ENCODE measurements around the gene LRRK1.

Gene LRRK1

GRCh38 chr15:101022306-101022705, 103.1 kb downstream of the LRRK1 start:
- no peaks in the 10 kb centered on the region for H3K9me3 ChIP-seq (ENCODE audit: control insufficient read depth, low read length)
- no peak overlapping the region for H3K9ac ChIP-seq (ENCODE audit: low read length)
- H3K36me3 ChIP-seq (ENCODE audit: control insufficient read depth, insufficient read depth, low read length): no peaks in the 10 kb centered on the region
- H3K4me3 ChIP-seq (ENCODE audit: low read length): no peak overlapping the region
- no peaks in the 10 kb centered on the region for H3K27me3 ChIP-seq (ENCODE audit: control insufficient read depth, insufficient read depth, low read length)
- H3K4me1 ChIP-seq (ENCODE audit: control insufficient read depth, insufficient read depth, low read length): no peaks in the 10 kb centered on the region

DNA sequence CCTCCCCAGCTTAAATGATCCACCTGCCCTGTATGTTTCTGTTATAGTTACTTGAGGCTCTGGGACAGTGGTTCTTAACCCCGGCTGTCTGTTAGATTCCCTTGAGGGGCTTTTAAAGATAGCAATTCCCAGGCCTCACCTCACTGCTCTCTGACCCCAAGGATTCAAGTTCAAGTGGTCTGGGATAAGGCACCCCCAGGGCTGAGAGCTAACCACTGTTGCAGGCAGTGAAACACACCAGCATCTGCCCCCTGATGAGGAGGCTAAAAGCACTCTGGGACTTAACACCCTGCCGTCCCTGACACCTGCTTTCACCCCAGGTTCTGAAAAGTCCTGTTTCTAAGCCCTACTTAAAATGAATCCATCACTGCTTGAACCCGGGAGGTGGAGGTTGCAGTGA, 103.7 kb downstream of the LRRK1 start:
- H3K36me3 ChIP-seq (ENCODE audit: control insufficient read depth, insufficient read depth, low read length): no peaks in the 10 kb centered on the region
- no peaks in the 10 kb centered on the region for H3K27me3 ChIP-seq (ENCODE audit: control insufficient read depth, insufficient read depth, low read length)
- H3K9me3 ChIP-seq (ENCODE audit: control insufficient read depth, low read length): no peaks in the 10 kb centered on the region
- no peak overlapping the region for H3K9ac ChIP-seq (ENCODE audit: low read length)
- no peak overlapping the region for H3K4me3 ChIP-seq (ENCODE audit: low read length)
- H3K4me1 ChIP-seq (ENCODE audit: control insufficient read depth, insufficient read depth, low read length): no peaks in the 10 kb centered on the region

DNA sequence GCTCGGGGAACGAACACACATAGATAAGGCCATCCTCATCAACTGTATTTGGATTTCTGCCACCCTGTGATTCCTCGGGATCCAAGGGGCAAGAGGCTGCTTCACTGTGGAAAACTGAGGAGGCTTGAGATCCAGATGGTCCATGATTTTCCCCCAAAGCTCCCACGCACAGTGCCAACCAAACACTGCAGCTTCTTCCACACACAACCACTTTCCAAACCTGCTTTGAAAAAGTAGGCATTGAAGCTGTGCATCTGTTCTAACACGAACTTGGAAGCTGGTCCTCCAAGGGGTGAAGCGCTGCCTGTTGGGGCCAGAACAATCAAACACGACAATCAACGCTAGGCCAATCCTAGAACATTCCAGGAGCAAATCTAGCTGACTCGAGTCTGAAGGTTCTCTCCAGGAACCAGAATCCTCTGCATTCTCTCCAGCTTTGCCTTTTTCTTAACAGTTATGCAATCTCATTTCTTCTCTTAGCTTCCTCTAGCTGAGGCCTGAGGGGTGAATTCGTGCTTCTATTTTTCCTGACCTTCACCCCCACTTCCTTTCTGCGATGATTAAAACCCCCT, 104.4 kb downstream of the LRRK1 start:
- no peaks in the 10 kb centered on the region for H3K27me3 ChIP-seq (ENCODE audit: control insufficient read depth, insufficient read depth, low read length)
- no peak overlapping the region for H3K4me3 ChIP-seq (ENCODE audit: low read length)
- no peaks in the 10 kb centered on the region for H3K9me3 ChIP-seq (ENCODE audit: control insufficient read depth, low read length)
- H3K9ac ChIP-seq (ENCODE audit: low read length): no peak overlapping the region
- no peaks in the 10 kb centered on the region for H3K36me3 ChIP-seq (ENCODE audit: control insufficient read depth, insufficient read depth, low read length)
- H3K4me1 ChIP-seq (ENCODE audit: control insufficient read depth, insufficient read depth, low read length): no peaks in the 10 kb centered on the region

- no peaks in the 10 kb centered on the region for H3K36me3 ChIP-seq (ENCODE audit: control insufficient read depth, insufficient read depth, low read length)
Measured at GRCh38 chr15:101024073-101024695, 105.0 kb downstream of the LRRK1 start.

DNA sequence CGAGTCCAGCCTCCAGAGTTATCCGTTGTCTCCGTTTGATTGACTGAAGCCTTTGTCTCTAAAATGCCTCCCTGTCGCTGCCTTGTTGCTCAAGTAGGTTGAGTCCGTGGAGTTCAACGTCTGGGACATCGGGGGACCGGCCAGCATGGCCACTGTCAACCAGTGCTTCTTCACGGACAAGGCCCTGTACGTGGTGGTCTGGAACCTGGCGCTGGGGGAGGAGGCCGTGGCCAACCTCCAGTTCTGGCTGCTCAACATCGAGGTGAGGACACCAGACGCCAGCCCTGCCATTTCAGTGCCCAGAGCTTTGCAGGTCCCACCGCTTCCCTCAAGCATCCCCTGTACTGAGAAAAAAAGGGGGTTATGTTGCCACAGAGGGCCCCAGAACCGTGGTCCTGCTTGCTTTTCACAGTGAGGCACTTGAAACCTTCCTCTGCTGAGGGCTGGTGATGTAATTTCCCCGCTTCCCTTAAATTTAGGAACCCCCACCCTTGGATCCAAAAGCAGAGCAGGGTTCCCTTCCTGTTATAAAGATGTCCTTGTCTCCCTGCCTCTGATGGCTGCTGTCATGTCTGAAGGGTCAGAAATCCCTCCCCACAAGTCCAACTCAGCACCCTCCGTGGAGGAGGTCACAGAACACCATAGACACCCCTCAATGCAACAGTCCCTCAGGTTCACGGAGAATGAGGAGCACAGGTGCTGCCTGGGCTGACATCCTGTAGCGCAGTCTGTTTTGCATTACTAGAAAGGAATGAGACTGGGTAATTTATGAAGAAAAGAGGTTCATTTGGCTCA, 105.7 kb downstream of the LRRK1 start:
- H3K9me3 ChIP-seq (ENCODE audit: control insufficient read depth, low read length): no peaks in the 10 kb centered on the region
- H3K4me1 ChIP-seq (ENCODE audit: control insufficient read depth, insufficient read depth, low read length): no peaks in the 10 kb centered on the region
- no peak overlapping the region for H3K4me3 ChIP-seq (ENCODE audit: low read length)
- H3K9ac ChIP-seq (ENCODE audit: low read length): no peak overlapping the region
- no peaks in the 10 kb centered on the region for H3K36me3 ChIP-seq (ENCODE audit: control insufficient read depth, insufficient read depth, low read length)
- H3K27me3 ChIP-seq (ENCODE audit: control insufficient read depth, insufficient read depth, low read length): no peaks in the 10 kb centered on the region

More at GRCh38 chr15:101024073-101024695, 105.0 kb downstream of the LRRK1 start:
- H3K4me1 ChIP-seq (ENCODE audit: control insufficient read depth, insufficient read depth, low read length): no peaks in the 10 kb centered on the region
- H3K9me3 ChIP-seq (ENCODE audit: control insufficient read depth, low read length): no peaks in the 10 kb centered on the region
- no peak overlapping the region for H3K4me3 ChIP-seq (ENCODE audit: low read length)
- no peak overlapping the region for H3K9ac ChIP-seq (ENCODE audit: low read length)
- no peaks in the 10 kb centered on the region for H3K27me3 ChIP-seq (ENCODE audit: control insufficient read depth, insufficient read depth, low read length)

DNA sequence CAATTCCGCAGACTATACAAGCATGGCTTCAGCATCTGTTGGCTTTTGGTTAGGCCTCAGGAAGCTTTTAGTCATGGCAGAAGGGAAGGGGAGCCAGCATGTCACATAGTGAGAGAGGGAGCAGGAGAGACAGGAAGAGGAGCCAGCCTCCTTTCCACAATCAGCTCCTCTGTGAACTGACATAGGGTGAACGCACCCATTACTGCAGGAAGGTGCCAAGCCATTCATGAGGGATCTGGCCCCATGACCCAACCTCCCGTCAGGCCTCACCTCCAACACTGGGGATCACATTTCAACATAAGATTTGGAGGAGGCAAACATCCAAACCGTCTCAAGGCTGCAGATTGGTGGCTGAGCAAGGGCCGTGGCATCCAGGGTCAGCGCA, 106.3 kb downstream of the LRRK1 start:
- no peaks in the 10 kb centered on the region for H3K9me3 ChIP-seq (ENCODE audit: control insufficient read depth, low read length)
- H3K27me3 ChIP-seq (ENCODE audit: control insufficient read depth, insufficient read depth, low read length): no peaks in the 10 kb centered on the region
- H3K4me3 ChIP-seq (ENCODE audit: low read length): no peak overlapping the region
- no peaks in the 10 kb centered on the region for H3K36me3 ChIP-seq (ENCODE audit: control insufficient read depth, insufficient read depth, low read length)
- no peaks in the 10 kb centered on the region for H3K4me1 ChIP-seq (ENCODE audit: control insufficient read depth, insufficient read depth, low read length)
- H3K9ac ChIP-seq (ENCODE audit: low read length): no peak overlapping the region

DNA sequence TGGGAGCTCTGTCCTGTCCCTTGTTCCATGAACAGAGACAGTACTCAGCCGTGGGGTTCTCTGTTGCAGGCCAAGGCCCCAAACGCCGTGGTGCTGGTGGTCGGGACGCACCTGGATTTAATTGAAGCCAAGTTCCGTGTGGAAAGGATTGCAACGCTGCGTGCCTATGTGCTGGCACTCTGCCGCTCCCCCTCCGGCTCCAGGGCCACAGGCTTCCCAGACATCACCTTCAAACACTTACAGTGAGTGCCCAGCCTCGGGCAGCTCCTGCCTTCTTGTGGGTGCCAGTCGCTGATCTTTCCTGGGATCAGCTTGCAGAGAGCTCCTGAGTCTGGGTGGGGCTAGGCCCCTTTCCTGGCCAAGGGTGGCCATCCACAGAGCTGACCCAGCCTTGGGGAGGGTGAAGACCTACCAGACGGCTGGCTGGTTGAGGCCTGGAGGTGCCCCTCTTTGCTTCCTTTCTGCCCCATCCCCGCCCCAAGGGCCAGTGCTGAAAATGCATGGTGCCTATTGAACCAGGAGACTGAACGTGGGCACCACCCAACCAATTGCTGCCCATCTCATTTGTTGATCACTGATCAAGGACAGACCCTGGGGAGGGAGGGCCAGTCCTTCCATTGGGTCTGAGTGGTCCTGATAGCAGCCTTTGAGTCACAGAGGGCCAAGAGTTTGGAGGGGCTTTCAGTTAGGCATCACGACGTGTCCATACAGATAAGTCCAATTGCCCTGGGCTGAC, 106.9 kb downstream of the LRRK1 start:
- Histone ChIP-seq H3K9ac (ENCODE audit: low read length) (no peak overlapping the region), H3K36me3 (ENCODE audit: control insufficient read depth, insufficient read depth, low read length) (no peaks in the 10 kb centered on the region), H3K4me3 (ENCODE audit: low read length) (no peak overlapping the region), H3K9me3 (ENCODE audit: control insufficient read depth, low read length) (no peaks in the 10 kb centered on the region), H3K4me1 (ENCODE audit: control insufficient read depth, insufficient read depth, low read length) (no peaks in the 10 kb centered on the region), H3K27me3 (ENCODE audit: control insufficient read depth, insufficient read depth, low read length) (no peaks in the 10 kb centered on the region)

DNA sequence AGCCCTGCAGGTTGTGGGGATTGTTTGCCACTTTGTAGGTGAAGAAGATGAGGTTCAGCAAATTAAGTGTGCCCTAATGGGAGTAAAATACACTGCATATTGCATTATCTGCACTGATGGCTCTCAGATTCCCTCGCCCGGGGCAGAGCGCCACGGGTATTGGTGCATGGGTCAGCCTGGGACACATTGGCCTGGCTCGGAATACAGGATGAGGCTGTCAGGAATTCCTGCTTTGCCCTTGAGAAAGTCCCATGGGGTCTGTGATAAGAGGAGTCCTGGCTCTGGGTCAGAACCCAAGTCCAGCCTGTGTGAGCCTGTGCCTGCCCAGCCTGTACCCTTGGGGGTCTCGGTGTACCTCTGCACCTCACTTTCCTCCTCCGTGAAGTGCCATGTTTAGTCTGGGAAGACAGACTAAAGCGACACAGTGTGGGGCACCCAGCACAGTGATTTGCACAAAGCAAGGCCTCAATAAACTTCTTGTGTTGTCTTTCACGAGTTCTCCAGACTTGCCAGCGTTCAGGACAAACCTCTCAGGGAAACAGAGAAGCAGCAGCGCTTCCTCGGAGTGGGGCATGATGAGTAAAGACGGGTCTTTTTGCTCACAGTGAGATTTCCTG, 107.6 kb downstream of the LRRK1 start:
- Histone ChIP-seq H3K4me1 (ENCODE audit: control insufficient read depth, insufficient read depth, low read length) (no peaks in the 10 kb centered on the region), H3K9ac (ENCODE audit: low read length) (no peak overlapping the region), H3K36me3 (ENCODE audit: control insufficient read depth, insufficient read depth, low read length) (no peaks in the 10 kb centered on the region), H3K27me3 (ENCODE audit: control insufficient read depth, insufficient read depth, low read length) (no peaks in the 10 kb centered on the region), H3K9me3 (ENCODE audit: control insufficient read depth, low read length) (no peaks in the 10 kb centered on the region), H3K4me3 (ENCODE audit: low read length) (no peak overlapping the region)

- Histone ChIP-seq H3K4me1 (ENCODE audit: control insufficient read depth, insufficient read depth, low read length) (no peaks in the 10 kb centered on the region), H3K9me3 (ENCODE audit: control insufficient read depth, low read length) (no peaks in the 10 kb centered on the region), H3K36me3 (ENCODE audit: control insufficient read depth, insufficient read depth, low read length) (no peaks in the 10 kb centered on the region), H3K4me3 (ENCODE audit: low read length) (no peak overlapping the region), H3K27me3 (ENCODE audit: control insufficient read depth, insufficient read depth, low read length) (no peaks in the 10 kb centered on the region), H3K9ac (ENCODE audit: low read length) (no peak overlapping the region)
Measured at GRCh38 chr15:101027273-101027901, 108.2 kb downstream of the LRRK1 start.

GRCh38 chr15:101027920-101028319, 108.8 kb downstream of the LRRK1 start:
- no peaks in the 10 kb centered on the region for H3K27me3 ChIP-seq (ENCODE audit: control insufficient read depth, insufficient read depth, low read length)
- H3K36me3 ChIP-seq (ENCODE audit: control insufficient read depth, insufficient read depth, low read length): no peaks in the 10 kb centered on the region
- no peak overlapping the region for H3K9ac ChIP-seq (ENCODE audit: low read length)
- H3K4me3 ChIP-seq (ENCODE audit: low read length): no peak overlapping the region
- H3K9me3 ChIP-seq (ENCODE audit: control insufficient read depth, low read length): no peaks in the 10 kb centered on the region
- no peaks in the 10 kb centered on the region for H3K4me1 ChIP-seq (ENCODE audit: control insufficient read depth, insufficient read depth, low read length)

GRCh38 chr15:101028321-101028720, 109.2 kb downstream of the LRRK1 start:
- Histone ChIP-seq H3K27me3 (ENCODE audit: control insufficient read depth, insufficient read depth, low read length) (no peaks in the 10 kb centered on the region), H3K9me3 (ENCODE audit: control insufficient read depth, low read length) (no peaks in the 10 kb centered on the region), H3K9ac (ENCODE audit: low read length) (no peak overlapping the region), H3K4me1 (ENCODE audit: control insufficient read depth, insufficient read depth, low read length) (no peaks in the 10 kb centered on the region), H3K36me3 (ENCODE audit: control insufficient read depth, insufficient read depth, low read length) (no peaks in the 10 kb centered on the region), H3K4me3 (ENCODE audit: low read length) (no peak overlapping the region)
